ENCODE measurements around the gene BACH1. TPM values are rescaled to one million over a fixed set of nuclear protein-coding genes. Genes with fewer than 3 reads are reported as not detected.
"Not testable (repeated sequence)": the region's sequence is repeated elsewhere in the genome, so short reads cannot be mapped to it uniquely, and the experiment has no call there.

Gene BACH1
- 41.8 TPM for polyA plus RNA-seq (2013, experiment 1 of 2; ENCODE audit: insufficient read length)
- 50.0 TPM for polyA plus RNA-seq (2013, experiment 2 of 2; ENCODE audit: insufficient read length)

- peak; percentile 95 for DNase-seq
These were observed at the start of gene BACH1 for GRCh38 chr21:29298348-29299045. Gene BACH1 (plus strand): TSS chr21:29298922. CDS start chr21:29321281, 22,359 bp downstream.

GRCh38 chr21:29249289-29249688 is 49.4 kb upstream of the BACH1 start:
- DNase-seq, result not testable (repeated sequence)

- DNase-seq, result no peak
These were observed 48.1 kb upstream of the BACH1 start for GRCh38 chr21:29250636-29251035.

- DNase-seq, result not testable (repeated sequence)
These were observed 44.9 kb upstream of the BACH1 start for GRCh38 chr21:29253861-29254260.

GRCh38 chr21:29254550-29254949 is 44.2 kb upstream of the BACH1 start:
- no peak for DNase-seq

- no peak for DNase-seq
These were observed 42.4 kb upstream of the BACH1 start for GRCh38 chr21:29256126-29256910.

GRCh38 chr21:29257701-29258100 is 41.0 kb upstream of the BACH1 start:
- no peak for DNase-seq

- peak; percentile 87 for DNase-seq
These were observed 39.9 kb upstream of the BACH1 start for GRCh38 chr21:29258626-29259338.

- no peak for DNase-seq
These were observed 38.3 kb upstream of the BACH1 start for GRCh38 chr21:29260461-29260860.

- no peak for DNase-seq
These were observed 36.9 kb upstream of the BACH1 start for GRCh38 chr21:29261555-29262540.

- peak; percentile 14 for DNase-seq
These were observed 34.0 kb upstream of the BACH1 start for GRCh38 chr21:29264721-29265120.

- DNase-seq, result peak; percentile 47
These were observed 32.8 kb upstream of the BACH1 start for GRCh38 chr21:29265690-29266479.

- DNase-seq, result no peak
These were observed 31.1 kb upstream of the BACH1 start for GRCh38 chr21:29267666-29268065.

GRCh38 chr21:29271927-29272333 is 26.8 kb upstream of the BACH1 start:
- DNase-seq, result no peak

- DNase-seq, result no peak
These were observed 21.3 kb upstream of the BACH1 start for GRCh38 chr21:29277442-29277841.

GRCh38 chr21:29279558-29279957 is 19.2 kb upstream of the BACH1 start:
- DNase-seq, result no peak

- not testable (repeated sequence) for DNase-seq
These were observed 16.9 kb upstream of the BACH1 start for GRCh38 chr21:29281801-29282200.

GRCh38 chr21:29287383-29287782 is 11.3 kb upstream of the BACH1 start:
- peak; percentile 38 for DNase-seq

- DNase-seq, result no peak
These were observed 10.5 kb upstream of the BACH1 start for GRCh38 chr21:29288239-29288638.

- no peak for DNase-seq
These were observed 9.4 kb upstream of the BACH1 start for GRCh38 chr21:29289317-29289716.

GRCh38 chr21:29290240-29290639 is 8.5 kb upstream of the BACH1 start:
- no peak for DNase-seq
